ENCODE measurements around the gene PARP8.
"Not testable (repeated sequence)": the region's sequence is repeated elsewhere in the genome, so short reads cannot be mapped to it uniquely, and the experiment has no call there.

Gene PARP8

GRCh38 chr5:50794812-50795211, 128.4 kb downstream of the PARP8 start:
- no peak for DNase-seq (ENCODE audit: low read depth)
- TF ChIP-seq, protein P1, sequence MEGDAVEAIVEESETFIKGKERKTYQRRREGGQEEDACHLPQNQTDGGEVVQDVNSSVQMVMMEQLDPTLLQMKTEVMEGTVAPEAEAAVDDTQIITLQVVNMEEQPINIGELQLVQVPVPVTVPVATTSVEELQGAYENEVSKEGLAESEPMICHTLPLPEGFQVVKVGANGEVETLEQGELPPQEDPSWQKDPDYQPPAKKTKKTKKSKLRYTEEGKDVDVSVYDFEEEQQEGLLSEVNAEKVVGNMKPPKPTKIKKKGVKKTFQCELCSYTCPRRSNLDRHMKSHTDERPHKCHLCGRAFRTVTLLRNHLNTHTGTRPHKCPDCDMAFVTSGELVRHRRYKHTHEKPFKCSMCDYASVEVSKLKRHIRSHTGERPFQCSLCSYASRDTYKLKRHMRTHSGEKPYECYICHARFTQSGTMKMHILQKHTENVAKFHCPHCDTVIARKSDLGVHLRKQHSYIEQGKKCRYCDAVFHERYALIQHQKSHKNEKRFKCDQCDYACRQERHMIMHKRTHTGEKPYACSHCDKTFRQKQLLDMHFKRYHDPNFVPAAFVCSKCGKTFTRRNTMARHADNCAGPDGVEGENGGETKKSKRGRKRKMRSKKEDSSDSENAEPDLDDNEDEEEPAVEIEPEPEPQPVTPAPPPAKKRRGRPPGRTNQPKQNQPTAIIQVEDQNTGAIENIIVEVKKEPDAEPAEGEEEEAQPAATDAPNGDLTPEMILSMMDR (conservative IDR thresholded peaks at IDR 0.05; ENCODE audit: low read length) = no peak

DNA sequence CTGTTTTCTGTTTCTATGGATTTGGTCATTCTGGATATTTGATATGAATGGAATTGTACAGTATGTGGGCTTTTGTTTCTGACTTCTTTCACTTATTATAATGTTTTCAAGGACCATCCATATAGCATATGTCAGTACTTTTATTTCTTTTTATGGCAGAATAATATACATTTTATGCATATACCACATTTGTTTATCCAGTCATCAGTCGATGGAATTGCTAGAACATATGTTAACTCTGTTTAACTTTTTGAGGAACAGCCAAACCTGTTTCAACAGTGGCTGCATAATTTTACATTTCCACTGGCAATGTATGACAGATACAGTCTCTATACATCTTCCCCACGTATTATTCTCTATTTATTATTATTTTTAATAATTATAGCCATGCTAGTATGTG, 131.6 kb downstream of the PARP8 start:
- H3K4me3 ChIP-seq (ENCODE audit: low read length) = no peak overlapping the region
- no peak for DNase-seq (ENCODE audit: low read depth)
- TF ChIP-seq, protein P1 (conservative IDR thresholded peaks at IDR 0.05; ENCODE audit: low read length) = no peak

More at GRCh38 chr5:50794812-50795211, 128.4 kb downstream of the PARP8 start:
- H3K4me3 ChIP-seq (ENCODE audit: low read length) = no peak overlapping the region

DNA sequence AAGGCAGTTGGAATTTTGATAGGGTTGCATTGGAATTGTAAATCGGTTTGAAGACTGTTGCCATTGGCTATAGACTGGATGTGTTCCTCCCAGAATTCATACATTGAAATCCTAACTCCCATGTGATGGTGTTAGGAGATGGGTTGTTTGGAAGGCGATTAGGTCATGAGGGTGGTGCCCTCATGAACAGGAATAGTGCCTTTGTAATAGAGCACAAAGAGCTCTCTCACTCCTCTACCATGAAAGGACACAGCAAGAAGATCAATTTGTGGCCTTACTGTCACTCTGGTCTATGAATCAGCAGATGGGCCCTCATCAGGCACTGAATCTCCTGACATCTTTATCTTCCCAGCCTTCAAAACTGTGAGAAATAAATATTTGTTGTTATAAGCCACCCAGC, 133.2 kb downstream of the PARP8 start:
- no peak overlapping the region for H3K4me3 ChIP-seq (ENCODE audit: low read length)
- TF ChIP-seq, protein P1 (conservative IDR thresholded peaks at IDR 0.05; ENCODE audit: low read length) = no peak
- DNase-seq (ENCODE audit: low read depth) = no peak

GRCh38 chr5:50800410-50800809, 134.0 kb downstream of the PARP8 start:
- no peak for DNase-seq (ENCODE audit: low read depth)
- TF ChIP-seq, protein P1 (conservative IDR thresholded peaks at IDR 0.05; ENCODE audit: low read length) = no peak
- H3K4me3 ChIP-seq (ENCODE audit: low read length) = no peak overlapping the region

- TF ChIP-seq, protein P1 (conservative IDR thresholded peaks at IDR 0.05; ENCODE audit: low read length) = no peak
- DNase-seq (ENCODE audit: low read depth) = no peak
- no peak overlapping the region for H3K4me3 ChIP-seq (ENCODE audit: low read length)
Observed at GRCh38 chr5:50807661-50808060, 141.2 kb downstream of the PARP8 start.

DNA sequence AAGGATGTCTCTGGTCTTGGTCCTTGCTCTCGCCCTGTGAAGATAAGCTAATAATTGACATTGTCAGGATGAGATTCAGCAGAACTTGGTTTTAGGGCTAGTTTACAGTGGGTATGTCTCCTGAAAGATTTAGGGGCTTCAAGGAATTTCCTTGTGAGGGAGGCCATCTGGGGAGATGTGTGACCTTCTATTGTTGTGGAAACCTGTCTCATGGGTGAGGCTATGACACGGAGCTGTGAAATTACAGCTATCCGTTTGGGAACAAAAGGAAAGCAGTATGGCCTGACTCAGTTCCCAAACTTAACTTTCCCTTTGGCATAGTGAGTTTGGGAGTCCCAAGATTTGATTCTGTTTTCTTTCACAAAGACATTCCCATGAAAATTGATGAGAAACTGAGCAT, 142.0 kb downstream of the PARP8 start:
- no peak overlapping the region for H3K4me3 ChIP-seq (ENCODE audit: low read length)
- DNase-seq (ENCODE audit: low read depth) = no peak
- TF ChIP-seq, protein P1 (conservative IDR thresholded peaks at IDR 0.05; ENCODE audit: low read length) = no peak

DNA sequence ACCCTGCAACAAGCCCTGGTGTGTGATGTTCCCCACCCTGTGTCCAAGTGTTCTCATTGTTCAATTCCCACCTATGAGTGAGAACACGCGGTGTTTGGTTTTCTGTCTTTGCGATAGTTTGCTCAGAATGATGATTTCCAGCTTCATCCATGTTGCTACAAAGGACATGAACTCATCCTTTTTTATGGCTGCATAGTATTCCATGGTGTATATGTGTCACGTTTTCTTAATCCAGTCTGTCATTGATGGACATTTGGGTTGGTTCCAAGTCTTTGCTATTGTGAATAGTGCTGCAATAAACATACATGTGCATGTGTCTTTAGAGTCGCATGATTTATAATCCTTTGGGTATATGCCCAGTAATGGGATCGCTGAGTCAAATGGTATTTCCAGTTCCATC, 145.3 kb downstream of the PARP8 start:
- not testable (repeated sequence) for H3K4me3 ChIP-seq (ENCODE audit: low read length); DNase-seq (ENCODE audit: low read depth)

DNA sequence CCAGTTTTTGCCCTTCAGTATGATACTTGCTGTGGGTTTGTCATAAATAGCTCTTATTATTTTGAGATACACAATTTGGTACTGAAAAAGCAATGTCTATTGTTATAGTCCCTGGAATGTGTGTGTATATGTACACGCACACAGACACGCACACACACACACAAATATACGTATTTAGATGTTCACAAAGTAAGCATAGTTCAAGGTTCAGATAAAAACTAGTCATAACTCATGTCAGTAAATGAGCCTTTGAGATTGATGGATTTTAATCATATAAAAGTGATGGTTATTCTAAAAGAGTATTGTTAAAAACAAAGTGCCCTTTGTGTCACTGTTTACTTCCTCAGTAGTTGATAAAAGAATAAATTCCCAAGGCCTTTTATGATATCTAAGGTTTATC, 147.3 kb downstream of the PARP8 start:
- no peak overlapping the region for H3K4me3 ChIP-seq (ENCODE audit: low read length)
- TF ChIP-seq, protein P1 (conservative IDR thresholded peaks at IDR 0.05; ENCODE audit: low read length) = no peak
- no peak for DNase-seq (ENCODE audit: low read depth)

Measured in AG10803 (cell line).